GM21528 (cell line): ENCODE results near the gene CYRIA.

Experiments used
- ATAC-seq: cut with Tn5 transposase; IDR thresholded peaks from one replicate; pipeline ENCODE4 v1.9.1; 2021; ENCODE audit warnings: mild to moderate bottlenecking, moderate library complexity; ENCODE audit not compliant: unreplicated experiment, low FRiP score

Gene CYRIA

DNA sequence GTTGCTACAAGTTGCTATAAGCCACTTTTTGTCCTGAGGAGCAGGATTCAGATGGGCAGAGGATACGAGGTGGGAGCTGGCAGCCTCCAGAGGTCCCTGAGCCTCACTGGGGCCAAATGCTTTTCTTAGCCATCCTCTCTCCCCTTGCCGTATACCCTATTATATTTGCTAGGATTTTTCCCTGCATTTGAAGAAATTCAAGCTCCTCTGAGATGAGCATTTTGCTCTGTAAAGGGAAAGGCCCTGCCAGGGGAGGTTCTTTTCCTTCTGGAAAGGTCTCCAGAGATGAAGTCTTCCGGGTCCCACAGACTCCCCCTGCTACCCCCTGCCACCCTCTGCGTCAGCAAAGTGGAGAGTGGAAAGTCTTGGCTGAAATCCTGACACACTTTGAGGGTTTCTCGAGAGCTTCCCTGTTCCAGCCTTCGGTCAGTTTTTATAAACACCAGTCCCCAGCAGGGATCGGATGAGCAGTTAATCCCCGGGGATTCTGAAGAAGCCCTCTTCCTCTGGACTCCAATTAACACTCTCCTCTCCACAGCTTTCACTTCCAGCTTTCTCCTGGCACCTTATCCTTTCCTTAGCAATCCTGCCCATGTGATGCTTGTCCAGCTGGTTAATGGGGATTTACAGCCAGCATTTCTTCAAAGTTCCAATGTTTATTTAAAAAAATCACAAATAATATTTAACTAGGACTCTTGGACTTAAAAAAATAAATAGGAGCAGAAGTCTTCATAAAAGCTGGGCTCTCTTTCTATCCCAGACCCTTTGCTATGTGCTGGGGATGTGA is 13.1 kb downstream of the CYRIA start:
- ATAC-seq = no peak

- ATAC-seq = no peak
These were observed 15.1 kb downstream of the CYRIA start for GRCh38 chr2:16650287-16651249.

- no peak for ATAC-seq
These were observed 16.0 kb downstream of the CYRIA start for GRCh38 chr2:16649353-16650286.

GRCh38 chr2:16647992-16648617 is 17.5 kb downstream of the CYRIA start:
- ATAC-seq = no peak

DNA sequence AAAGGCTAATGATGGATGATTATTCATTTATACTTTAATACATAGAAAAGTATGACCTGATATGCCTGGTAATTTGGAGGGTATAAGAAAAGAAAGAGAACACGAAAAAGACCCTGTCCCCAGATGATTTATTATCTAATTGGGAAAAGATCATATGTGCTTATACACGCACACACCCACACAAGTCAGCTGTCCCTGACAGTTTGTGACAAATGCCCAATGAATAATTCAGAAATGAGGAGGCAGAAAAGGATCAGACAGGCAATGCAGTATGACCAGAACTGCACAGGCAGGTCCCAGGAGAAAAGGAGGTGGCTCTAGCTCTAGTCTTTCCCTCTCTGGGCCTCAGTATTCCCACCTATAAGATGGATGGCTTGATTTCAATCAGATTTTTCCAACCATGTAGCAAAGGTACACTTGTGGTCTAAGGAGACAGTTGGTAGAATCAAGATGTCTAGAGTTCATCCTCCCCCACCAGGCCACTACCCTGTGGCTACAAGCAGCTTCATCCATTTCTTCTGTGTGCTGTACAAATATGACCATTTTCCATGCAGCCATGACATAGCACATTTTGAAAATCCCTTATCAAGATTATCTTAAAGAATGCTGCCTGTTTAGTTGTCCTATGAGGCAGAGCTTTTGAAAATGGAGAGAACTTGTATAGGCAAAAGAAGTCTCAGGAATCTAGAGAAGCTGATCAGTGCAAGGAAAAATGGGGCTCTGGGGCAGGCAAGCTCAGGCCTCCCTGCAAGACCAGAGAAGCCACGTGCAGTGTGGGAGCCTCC is 19.7 kb downstream of the CYRIA start:
- ATAC-seq = no peak

- no peak for ATAC-seq
These were observed 20.5 kb downstream of the CYRIA start for GRCh38 chr2:16645088-16645487.

- ATAC-seq = no peak
These were observed 21.3 kb downstream of the CYRIA start for GRCh38 chr2:16644221-16644925.

GRCh38 chr2:16643099-16643498 is 22.5 kb downstream of the CYRIA start:
- ATAC-seq = no peak

GRCh38 chr2:16642088-16642487 is 23.5 kb downstream of the CYRIA start:
- no peak for ATAC-seq

DNA sequence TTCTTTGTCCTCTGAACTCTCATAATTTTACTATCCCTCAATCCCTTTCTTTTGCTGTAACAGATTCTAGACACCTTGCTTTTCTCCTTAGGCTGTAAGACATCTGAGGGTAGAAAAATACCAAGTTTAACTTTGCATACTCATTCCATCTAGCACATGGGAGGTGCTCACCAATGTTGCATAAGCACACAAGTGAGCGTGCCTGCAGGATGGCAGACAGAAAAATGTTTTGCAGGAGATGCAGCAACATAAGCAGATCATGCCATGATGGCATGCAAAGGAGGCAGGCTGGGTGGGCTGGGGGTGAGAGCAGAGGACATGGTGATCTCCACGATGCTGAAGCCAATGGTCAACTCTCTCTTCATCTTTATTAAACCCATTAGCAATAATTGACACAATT is 24.1 kb downstream of the CYRIA start:
- ATAC-seq = no peak

DNA sequence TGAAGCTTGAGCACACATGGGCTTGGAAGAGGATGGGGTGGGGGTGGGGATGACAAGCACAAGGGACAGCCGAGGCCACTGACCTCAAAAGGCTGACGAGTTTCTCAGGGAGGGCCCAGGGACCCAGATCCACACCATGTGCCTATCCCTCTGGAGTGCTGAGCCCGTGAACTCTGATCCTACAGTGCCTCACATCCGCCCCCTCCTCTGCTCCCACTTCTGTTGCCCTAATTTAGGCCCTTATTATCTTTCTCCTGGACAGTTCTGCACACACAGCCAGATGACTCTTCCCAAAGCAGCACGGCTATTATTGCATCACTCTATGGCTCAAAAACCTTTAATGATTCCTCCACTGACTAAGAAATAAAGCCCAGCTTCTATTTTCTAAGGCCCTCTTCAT is 24.8 kb downstream of the CYRIA start:
- no peak for ATAC-seq

GRCh38 chr2:16640001-16640700 is 25.5 kb downstream of the CYRIA start:
- no peak for ATAC-seq

DNA sequence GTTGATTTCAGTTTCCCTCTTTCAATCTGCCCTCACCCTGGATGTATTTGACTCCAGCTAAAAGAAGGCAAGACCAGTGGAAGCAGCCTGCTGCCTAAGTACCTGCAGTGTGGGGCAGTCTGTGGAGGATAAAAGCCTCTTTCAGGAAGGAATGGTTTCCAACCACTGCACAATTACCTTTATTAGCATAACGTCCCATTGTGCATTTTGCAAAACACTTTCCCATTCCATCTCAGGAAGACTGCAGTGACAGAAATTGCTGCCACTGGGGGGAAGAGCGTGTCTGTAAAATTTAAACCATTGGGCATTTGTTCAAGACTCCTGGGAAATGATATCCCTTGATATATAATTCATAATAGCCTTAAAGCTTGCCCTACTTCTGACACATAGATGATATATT is 26.2 kb downstream of the CYRIA start:
- ATAC-seq = no peak

DNA sequence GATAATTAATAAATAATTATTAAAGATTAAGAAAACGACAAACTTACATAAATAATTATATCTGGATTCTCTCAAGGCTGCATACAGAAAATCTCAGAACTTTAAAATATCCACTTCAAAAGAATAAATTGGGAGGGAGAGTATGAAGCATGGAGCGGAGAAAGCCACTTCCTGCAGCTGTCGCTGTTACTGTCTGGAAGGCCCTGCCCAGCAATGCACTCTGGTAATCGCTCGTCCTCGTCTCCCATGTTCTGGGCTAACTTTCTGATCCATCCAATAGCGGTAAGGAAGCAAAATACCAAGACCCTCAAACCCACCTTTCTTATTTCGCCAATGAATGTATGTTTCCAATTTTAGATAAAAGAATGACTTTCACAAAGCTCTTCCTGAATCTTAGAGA is 26.7 kb downstream of the CYRIA start:
- no peak for ATAC-seq

GRCh38 chr2:16637304-16637703 is 28.3 kb downstream of the CYRIA start:
- ATAC-seq = no peak

GRCh38 chr2:16635791-16636699 is 29.6 kb downstream of the CYRIA start:
- no peak for ATAC-seq
